GM21515 (cell line): Measurements from ENCODE around the gene ATP5ME.
"Not testable (repeated sequence)": the region's sequence is repeated elsewhere in the genome, so short reads cannot be mapped to it uniquely, and the experiment has no call there.

Experiments used
- ATAC-seq: cut with Tn5 transposase; IDR thresholded peaks from one replicate; pipeline ENCODE4 v1.9.1; 2021; ENCODE audit not compliant: unreplicated experiment

Gene ATP5ME

GRCh38 chr4:671769-672168 is 2.3 kb downstream of the ATP5ME start:
- no peak for ATAC-seq

DNA sequence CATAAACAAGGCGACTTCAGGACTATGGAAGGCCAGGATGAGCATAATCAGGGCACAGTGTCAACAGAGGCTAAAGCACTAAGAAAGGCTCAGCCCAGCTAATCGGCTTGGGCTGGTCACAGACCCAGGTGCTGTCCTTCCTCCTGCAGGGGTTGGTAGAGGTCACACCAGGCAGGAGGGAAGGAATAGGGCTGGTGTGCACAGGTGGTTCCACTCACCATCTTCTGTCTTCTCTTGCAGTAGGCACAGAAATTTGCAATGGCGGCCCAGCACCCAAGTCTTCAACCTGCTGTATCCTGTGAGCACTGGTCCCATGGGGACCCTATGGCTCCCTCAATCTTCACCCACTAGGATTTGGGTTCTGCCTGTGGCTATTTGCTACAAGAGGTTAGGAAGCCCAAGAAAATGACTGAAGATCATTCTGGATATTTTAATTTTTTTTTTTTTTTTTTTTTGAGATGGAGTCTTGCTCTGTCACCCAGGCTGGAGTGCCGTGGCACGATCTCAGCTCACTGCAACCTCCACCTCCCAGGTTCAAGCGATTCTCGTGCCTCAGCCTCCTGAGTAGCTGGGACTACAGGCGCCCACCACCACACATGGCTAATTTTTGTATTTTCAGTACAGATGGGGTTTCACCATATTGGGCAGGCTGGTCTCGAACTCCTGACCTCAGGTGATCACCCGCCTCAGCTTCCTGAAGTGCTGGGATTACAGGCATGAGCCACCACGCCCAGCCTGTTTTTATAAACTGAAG is 4.1 kb downstream of the ATP5ME start:
- ATAC-seq = not testable (repeated sequence)

- not testable (repeated sequence) for ATAC-seq
Observed at GRCh38 chr4:668219-668618, 5.9 kb downstream of the ATP5ME start.

GRCh38 chr4:667545-667925 is 6.5 kb downstream of the ATP5ME start:
- ATAC-seq = no peak

- no peak for ATAC-seq
Observed at GRCh38 chr4:666822-667544, 7.1 kb downstream of the ATP5ME start.

GRCh38 chr4:666436-666810 is 7.7 kb downstream of the ATP5ME start:
- ATAC-seq = no peak

DNA sequence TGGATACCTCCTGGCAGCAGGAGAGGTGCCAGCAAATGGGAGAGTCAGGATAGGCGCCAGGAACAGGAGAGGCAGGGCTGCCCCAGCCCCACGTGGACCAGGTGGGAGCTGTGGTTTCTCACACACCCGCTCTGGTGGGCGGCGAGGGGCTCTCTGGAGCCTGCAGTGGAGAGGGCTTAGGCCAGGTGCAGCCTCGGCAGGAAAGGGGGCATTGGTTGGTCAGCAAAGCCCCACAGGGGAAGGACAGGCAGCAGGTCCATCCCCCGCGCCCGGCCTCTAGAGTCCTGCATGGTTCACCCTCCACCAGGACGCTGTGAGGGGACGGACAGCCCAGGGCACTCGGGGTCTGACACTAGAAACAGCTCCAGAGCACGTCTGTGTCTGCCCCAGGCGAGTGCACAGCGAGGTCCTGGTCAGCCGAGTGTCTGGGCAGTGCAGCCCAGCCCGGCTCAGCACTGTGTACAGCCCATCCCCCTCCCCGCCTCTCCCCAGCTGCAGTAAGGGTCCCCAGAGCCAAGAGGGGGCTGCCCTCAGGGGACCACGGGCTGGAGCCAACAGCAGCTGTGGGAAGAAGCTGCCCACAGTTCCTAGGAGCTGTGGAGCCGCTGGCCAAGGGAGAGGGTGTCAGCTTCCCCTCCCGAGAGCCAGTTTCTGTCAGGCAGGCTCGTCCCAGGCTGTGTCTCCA is 8.2 kb downstream of the ATP5ME start:
- ATAC-seq = no peak

DNA sequence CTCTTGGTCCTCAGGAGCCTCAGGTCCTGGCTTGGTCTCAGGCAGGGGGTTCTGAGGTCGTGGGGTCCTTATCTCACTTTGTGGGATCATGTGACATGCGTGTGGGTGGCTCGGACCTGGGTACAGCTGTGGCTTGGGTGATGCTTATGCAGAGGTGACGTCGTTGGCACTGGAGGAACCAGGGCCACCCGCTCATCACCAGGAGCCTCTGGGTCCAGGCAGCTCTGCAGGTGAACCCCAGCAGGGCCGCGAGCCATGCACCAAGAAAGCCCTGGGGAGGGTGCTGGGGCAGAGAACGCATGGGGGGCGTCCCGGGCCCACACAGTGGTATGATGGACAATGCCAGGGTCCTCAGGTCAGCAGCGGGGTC is 8.7 kb downstream of the ATP5ME start:
- ATAC-seq = no peak

DNA sequence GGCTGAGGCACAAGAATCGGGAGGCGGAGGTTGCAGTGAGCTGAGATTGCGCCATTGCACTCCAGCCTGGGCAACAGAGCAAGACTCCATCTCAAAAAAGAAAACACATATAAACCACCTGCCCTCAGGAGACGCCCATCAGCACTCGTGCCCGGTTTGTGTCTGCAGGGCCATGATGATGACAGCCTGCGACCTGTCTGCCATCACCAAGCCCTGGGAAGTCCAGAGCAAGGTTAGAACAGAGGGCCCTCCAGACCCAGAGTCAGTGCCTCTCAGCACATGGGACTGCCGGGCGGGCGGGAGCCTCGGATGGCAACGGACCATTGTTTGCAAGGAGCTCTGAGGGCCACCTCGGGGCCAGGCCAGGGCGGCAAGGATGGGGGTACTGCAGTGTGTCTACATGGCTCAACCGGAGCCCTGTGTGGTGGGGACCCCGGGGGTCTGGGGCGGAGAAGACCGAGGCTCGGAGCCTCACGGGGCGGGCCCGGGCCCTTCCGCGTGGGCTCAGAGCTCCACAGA is 9.3 kb downstream of the ATP5ME start:
- no peak for ATAC-seq

DNA sequence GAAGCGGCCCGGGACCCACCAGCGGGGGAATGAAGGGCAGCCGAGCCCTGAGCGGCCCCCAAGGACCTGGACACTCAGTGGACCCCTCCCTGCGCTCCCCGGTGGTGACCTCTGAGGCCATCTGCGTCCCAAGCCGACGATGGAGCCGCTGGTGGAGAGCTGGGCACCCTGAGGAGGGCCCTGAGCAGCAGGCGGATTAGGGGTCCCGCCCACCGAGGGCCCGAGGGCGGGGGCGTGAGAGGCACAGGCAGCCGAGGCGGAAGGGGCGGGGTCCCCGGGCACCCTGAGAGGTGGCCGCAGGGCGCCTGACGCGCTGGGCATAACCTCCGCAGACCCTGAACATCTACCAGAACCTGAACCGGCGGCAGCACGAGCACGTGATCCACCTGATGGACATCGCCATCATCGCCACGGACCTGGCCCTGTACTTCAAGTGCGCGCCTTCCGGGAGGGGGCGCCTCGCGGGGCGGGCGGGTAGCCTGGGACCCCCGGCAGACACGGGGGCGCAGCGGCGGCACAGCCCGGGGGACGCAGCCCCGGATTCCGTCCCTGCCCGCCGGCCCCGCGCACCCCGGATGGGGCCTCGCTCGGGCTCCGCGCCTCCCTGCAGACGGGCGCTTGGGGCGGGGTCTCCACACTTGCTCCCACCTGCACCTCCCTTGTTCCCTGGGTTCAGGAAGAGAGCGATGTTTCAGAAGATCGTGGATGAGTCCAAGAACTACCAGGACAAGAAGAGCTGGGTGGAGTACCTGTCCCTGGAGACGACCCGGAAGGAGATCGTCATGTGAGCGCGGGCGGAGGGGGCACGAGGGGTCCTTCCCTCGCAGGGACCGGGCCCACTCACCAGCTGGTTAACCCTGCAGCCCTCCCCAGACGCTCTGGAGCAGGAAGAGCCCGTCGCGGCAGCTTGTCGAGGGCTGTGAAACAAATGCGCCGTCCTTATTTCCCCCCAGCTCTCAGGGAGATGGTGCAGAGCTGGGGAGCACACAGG is 10.3 kb downstream of the ATP5ME start:
- ATAC-seq = peak; percentile 54

GRCh38 chr4:663046-663437 is 11.0 kb downstream of the ATP5ME start:
- no peak for ATAC-seq

GRCh38 chr4:661881-662761 is 12.0 kb downstream of the ATP5ME start:
- no peak for ATAC-seq

DNA sequence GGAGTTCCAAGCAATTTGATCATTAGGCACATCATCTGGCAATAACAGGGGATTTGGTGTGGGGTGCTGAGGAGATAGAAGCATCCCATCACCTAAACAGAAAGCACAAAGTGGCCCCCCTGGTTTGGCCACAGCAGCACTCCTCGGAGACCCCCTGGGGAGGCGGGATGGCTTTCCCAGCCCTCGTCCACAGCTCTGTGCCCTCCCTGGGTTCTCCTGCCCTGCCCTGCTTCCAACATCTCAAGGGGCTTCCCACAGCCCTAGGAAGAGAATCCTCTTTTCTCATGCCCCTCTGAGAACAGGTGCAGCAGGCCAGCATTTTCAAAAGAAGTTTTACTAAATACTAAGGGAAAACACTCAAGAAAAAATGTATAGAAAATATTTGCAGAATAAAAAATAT is 12.8 kb downstream of the ATP5ME start:
- ATAC-seq = no peak

DNA sequence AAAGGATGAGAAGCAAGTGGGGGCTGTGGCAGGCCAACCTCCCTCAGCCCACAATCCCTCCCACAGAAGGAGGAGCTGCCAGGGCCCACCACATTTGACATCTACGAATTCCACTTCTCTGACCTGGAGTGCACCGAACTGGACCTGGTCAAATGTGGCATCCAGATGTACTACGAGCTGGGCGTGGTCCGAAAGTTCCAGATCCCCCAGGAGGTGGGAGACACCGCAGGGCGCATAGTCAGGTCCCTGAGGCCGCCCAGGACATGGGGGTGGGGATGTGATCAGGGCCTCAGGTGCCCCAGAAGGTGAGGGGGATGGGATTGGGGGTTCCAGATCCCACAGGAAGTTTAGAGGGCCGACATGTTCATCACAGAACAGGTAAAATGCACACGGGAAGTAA is 13.7 kb downstream of the ATP5ME start:
- no peak for ATAC-seq

- no peak for ATAC-seq
Observed at GRCh38 chr4:659851-660250, 14.2 kb downstream of the ATP5ME start.

DNA sequence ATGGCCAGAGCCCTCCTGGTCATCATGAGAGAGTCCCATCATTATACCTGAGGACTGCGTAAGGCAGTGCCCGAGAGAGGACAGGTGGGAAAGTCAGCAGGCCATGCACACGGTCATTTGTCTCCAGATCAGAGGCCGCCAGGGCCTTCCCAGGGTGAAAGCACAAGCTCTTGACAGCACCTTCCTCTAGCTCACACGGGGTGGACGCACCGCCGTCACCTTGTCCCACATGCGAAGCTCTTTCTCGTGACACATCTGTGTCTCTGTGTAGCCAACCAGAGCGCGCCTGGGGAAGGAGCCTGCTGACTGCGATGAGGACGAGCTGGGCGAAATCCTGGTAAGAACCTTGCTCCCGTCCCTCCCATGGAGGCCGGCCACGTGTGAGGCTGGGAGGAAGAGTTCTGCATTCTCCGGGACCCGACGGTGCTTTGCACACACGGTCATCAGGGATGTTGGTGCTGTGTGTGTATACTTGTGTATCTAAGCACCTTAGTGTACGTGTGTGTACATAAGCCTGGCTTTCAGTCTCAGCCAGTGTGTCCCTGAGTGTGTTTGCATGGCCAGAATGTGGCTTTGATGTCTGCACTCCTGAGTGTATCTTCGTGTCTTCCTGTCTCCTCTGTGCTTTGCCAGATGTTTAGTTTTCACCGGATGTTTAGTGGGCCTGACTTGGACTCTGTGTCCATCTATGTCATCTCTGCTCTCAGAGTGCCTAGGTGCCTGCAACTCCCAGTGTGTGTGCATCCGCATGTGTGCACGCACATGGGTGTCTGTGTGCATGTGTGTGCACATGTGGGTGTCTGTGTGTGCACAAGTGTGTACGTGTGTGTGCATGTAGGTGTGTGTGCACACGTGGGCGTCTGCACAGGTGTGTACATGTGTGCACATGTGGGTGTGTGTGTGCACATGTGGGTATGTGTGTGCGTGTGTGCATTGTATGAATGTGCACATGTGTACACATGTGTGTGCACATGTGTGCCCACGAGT is 15.1 kb downstream of the ATP5ME start:
- ATAC-seq = no peak

DNA sequence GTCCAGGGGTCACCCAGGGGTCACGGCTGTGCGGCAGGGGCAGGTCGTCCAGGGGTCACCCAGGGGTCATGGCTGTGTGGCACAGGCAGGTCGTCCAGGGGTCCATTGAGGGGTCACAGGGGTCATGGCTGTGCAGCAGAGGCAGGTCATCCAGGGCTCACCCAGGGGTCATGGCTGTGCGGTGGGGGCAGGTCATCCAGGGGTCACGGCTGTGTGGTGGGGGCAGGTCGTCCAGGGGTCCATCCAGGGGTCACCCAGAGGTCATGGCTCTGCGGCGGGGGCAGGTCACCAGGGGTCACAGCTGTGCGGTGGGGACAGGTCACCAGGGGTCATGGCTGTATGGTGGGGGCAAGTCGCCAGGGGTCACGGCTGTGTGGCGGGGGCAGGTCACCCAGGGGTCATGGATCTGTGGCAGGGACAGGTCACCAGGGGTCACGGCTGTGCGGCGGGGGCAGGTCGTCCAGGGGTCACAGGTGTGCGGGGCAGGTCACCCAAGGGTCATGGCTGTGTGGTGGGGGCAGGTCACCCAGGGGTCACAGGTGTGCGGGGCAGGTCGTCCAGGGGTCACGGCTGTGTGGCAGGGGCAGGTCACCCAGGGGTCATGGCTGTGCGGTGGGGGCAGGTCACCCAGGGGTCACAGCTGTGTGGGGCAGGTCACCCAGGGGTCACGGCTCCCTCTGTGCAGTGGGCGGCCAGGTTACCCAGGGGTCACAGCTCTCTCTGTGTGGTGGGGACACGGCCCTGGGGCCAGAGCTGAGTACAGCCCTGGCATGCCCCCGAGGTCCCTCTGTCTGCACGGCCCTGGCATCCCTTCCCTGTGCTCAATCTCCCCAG is 16.0 kb downstream of the ATP5ME start:
- no peak for ATAC-seq
